Astrocyte of the cerebellum (primary cell): Measurements from ENCODE around the gene PKP4.

Experiments used
- DNase-seq: peaks from one replicate; pipeline ENCODE4 v3.0.0-alpha.2; 2011; ENCODE audit warnings: low read depth
- H3K4me3 ChIP-seq: 2 replicates; pipeline ENCODE4 v1.5.1; 2011; ENCODE audit warnings: mild to moderate bottlenecking, low read depth, low read length, moderate library complexity
- CTCF ChIP-seq: IDR thresholded peaks from 2 replicates; pipeline ENCODE4 v1.5.1; 2012; ENCODE audit warnings: low read length, low read depth, moderate library complexity, mild to moderate bottlenecking; ENCODE audit errors: missing control alignments
- in situ Hi-C: cut with HindIII; loops from 2 replicates; pipeline ENCODE4 v1.10.0; 2017; ENCODE audit warnings: low sequenced_read_pairs

PKP4 gene

GRCh38 chr2:158457826-158458616, 1.3 kb downstream of the PKP4 start:
- in situ Hi-C loops = no loop called here
- DNase-seq = no peak
- peak; percentile 33 for TF ChIP-seq CTCF
- H3K4me3 ChIP-seq = peak overlapping the region; percentile 79

- DNase-seq = no peak
- peak overlapping the region; percentile 79 for H3K4me3 ChIP-seq
- no peak for TF ChIP-seq CTCF
- in situ Hi-C loops = no loop called here
Measured at GRCh38 chr2:158458617-158458920, 1.8 kb downstream of the PKP4 start.

GRCh38 chr2:158459161-158460003, 2.6 kb downstream of the PKP4 start:
- peak overlapping the region; percentile 79 for H3K4me3 ChIP-seq
- no peak for DNase-seq
- no peak for TF ChIP-seq CTCF
- in situ Hi-C loops = no loop called here

GRCh38 chr2:158460632-158461297, 4.0 kb downstream of the PKP4 start:
- in situ Hi-C loops = no loop called here
- TF ChIP-seq CTCF = peak; percentile 35
- H3K4me3 ChIP-seq = no peak overlapping the region
- no peak for DNase-seq

GRCh38 chr2:158463496-158464095, 6.8 kb downstream of the PKP4 start:
- in situ Hi-C loops = no loop called here
- no peak for DNase-seq
- no peak for TF ChIP-seq CTCF
- H3K4me3 ChIP-seq = no peak overlapping the region
